OCI-LY3 (cell line): ENCODE results near the gene IGFL3.

Experiments
- EZH2phosphoT487 ChIP-seq: fragments of 200-600 bp; shearing (Covaris generic); IDR thresholded peaks from 2 replicates; pipeline ENCODE4 v1.6.1; 2018; ENCODE audit warnings: antibody characterized with exemption, mixed run types, low read depth
- TF ChIP-seq, protein P1 (sequence below): fragments of 200-600, 300-600 bp; sonication (generic); IDR thresholded peaks from 2 replicates; pipeline ENCODE4 v1.5.1; 2014; ENCODE audit warnings: antibody characterized with exemption, low read length, low read depth

GRCh38 chr19:46141421-46141820, 16.9 kb upstream of the IGFL3 start:
- TF ChIP-seq, protein P1, sequence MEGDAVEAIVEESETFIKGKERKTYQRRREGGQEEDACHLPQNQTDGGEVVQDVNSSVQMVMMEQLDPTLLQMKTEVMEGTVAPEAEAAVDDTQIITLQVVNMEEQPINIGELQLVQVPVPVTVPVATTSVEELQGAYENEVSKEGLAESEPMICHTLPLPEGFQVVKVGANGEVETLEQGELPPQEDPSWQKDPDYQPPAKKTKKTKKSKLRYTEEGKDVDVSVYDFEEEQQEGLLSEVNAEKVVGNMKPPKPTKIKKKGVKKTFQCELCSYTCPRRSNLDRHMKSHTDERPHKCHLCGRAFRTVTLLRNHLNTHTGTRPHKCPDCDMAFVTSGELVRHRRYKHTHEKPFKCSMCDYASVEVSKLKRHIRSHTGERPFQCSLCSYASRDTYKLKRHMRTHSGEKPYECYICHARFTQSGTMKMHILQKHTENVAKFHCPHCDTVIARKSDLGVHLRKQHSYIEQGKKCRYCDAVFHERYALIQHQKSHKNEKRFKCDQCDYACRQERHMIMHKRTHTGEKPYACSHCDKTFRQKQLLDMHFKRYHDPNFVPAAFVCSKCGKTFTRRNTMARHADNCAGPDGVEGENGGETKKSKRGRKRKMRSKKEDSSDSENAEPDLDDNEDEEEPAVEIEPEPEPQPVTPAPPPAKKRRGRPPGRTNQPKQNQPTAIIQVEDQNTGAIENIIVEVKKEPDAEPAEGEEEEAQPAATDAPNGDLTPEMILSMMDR = no peak
- no peak for TF ChIP-seq EZH2phosphoT487
